Measurements from ENCODE around the gene CD1E.

- TF ChIP-seq CTCF (conservative IDR thresholded peaks at IDR 0.05 in 1 of 2, IDR thresholded peaks at IDR 0.05 in 1 of 2; ENCODE audit: extremely low read depth in 1 of 2, insufficient read depth in 1 of 2, low read depth in 1 of 2, low read length in 2 of 2) (no peak), EZH2 (IDR thresholded peaks at IDR 0.05; ENCODE audit: borderline replicate concordance, low read length) (no peak)
Measured at GRCh38 chr1:158354255-158354654, 561 bp downstream of the CD1E start.
